Effector memory CD4-positive, alpha-beta T cell (primary cell): ENCODE measurements around the gene WDFY1.
"Not testable (repeated sequence)": the region's sequence is repeated elsewhere in the genome, so short reads cannot be mapped to it uniquely, and the experiment has no call there.

Experiments
- DNase-seq, 3 donors: peaks; one replicate each; pipeline ENCODE4 v3.0.0-alpha.2; 2020
- H3K27ac ChIP-seq: 2 replicates; pipeline ENCODE4 v1.7.0; 2013; ENCODE audit warnings: mild to moderate bottlenecking, low read length, moderate library complexity; ENCODE audit not compliant: insufficient read depth, poor library complexity, severe bottlenecking
- H3K27me3 ChIP-seq: replicated peaks from 2 replicates; pipeline ENCODE4 v1.7.0; 2013; ENCODE audit warnings: mild to moderate bottlenecking, low read length; ENCODE audit not compliant: insufficient read depth, control insufficient read depth, poor library complexity, severe bottlenecking
- H3K36me3 ChIP-seq: 2 replicates; pipeline ENCODE4 v1.7.0; 2013; ENCODE audit warnings: mild to moderate bottlenecking, low read length, moderate library complexity; ENCODE audit not compliant: control insufficient read depth, insufficient read depth
- H3K4me1 ChIP-seq: 2 replicates; pipeline ENCODE4 v1.7.0; 2013; ENCODE audit warnings: low read length, mild to moderate bottlenecking; ENCODE audit not compliant: control insufficient read depth, insufficient read depth, poor library complexity, severe bottlenecking
- H3K4me3 ChIP-seq: 2 replicates; pipeline ENCODE4 v1.7.0; 2013; ENCODE audit warnings: low read length, low read depth, mild to moderate bottlenecking; ENCODE audit not compliant: insufficient read depth, poor library complexity, severe bottlenecking
- H3K9me3 ChIP-seq: 2 replicates; pipeline ENCODE4 v1.7.0; 2013; ENCODE audit warnings: mild to moderate bottlenecking, low read length, moderate library complexity; ENCODE audit not compliant: control insufficient read depth

Gene WDFY1

GRCh38 chr2:223884399-223884798, 60.7 kb downstream of the WDFY1 start:
- H3K36me3 ChIP-seq, result peaks cover 21% of the 10 kb centered on the region
- H3K27me3 ChIP-seq, result no peaks in the 10 kb centered on the region
- no peak overlapping the region for H3K27ac ChIP-seq
- DNase-seq, result no peak
- H3K4me3 ChIP-seq, result no peak overlapping the region
- H3K9me3 ChIP-seq, result no peaks in the 10 kb centered on the region
- no peaks in the 10 kb centered on the region for H3K4me1 ChIP-seq

GRCh38 chr2:223882715-223883114, 62.4 kb downstream of the WDFY1 start:
- no peak overlapping the region for H3K4me3 ChIP-seq
- H3K36me3 ChIP-seq, result peaks cover 31% of the 10 kb centered on the region
- no peak for DNase-seq
- no peaks in the 10 kb centered on the region for H3K27me3 ChIP-seq
- H3K27ac ChIP-seq, result no peak overlapping the region
- no peaks in the 10 kb centered on the region for H3K4me1 ChIP-seq
- H3K9me3 ChIP-seq, result no peaks in the 10 kb centered on the region

DNA sequence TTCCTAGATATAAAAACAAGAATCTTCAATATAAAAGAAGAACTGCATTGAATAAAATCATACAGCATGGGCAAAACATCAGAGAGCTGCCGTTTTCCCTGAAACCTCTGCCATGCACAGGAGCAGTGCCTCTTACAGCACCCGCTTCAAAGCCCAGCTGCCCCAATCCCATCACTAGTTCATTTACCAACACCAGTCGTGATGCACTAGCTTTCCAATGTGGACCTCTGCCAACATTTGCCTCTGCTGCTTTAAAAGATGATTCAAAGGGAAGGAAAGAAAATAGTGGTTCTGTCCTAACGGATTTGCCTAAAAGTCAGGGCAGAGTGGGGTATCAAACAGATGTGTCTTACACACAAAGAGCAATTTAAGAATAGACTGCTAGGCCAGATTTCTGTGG, 64.3 kb downstream of the WDFY1 start:
- Histone ChIP-seq H3K36me3 (peaks cover 33% of the 10 kb centered on the region), H3K4me3 (no peak overlapping the region), H3K27me3 (no peaks in the 10 kb centered on the region), H3K4me1 (no peaks in the 10 kb centered on the region), H3K9me3 (no peaks in the 10 kb centered on the region), H3K27ac (no peak overlapping the region)
- DNase-seq, result no peak

- Histone ChIP-seq H3K4me3 (no peak overlapping the region), H3K27ac (no peak overlapping the region), H3K9me3 (no peaks in the 10 kb centered on the region), H3K36me3 (peaks cover 31% of the 10 kb centered on the region), H3K27me3 (no peaks in the 10 kb centered on the region), H3K4me1 (no peaks in the 10 kb centered on the region)
- DNase-seq, result no peak
Measured at GRCh38 chr2:223877721-223878410, 67.3 kb downstream of the WDFY1 start.

- Histone ChIP-seq H3K4me1 (no peaks in the 10 kb centered on the region), H3K27ac (no peak overlapping the region), H3K27me3 (no peaks in the 10 kb centered on the region), H3K9me3 (no peaks in the 10 kb centered on the region), H3K4me3 (no peak overlapping the region), H3K36me3 (peaks cover 15% of the 10 kb centered on the region)
- no peak for DNase-seq
Measured at GRCh38 chr2:223873672-223874071, 71.5 kb downstream of the WDFY1 start.

DNA sequence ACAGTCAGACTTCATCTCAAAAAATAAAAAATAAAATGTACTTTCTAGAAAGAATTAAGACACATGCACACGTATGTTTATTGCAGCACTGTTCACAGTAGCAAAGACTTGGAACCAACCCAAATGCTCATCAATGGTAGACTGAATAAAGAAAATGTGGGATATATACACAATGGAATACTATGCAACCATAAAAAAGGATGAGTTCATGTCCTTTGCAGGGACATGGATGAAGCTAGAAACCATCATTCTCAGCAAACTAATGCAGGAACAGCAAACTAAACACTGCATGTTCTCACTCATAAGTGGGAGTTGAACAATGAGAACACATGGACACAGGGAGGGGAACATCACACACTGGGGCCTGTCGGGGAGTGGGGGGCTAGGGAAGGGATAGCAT, 72.4 kb downstream of the WDFY1 start:
- H3K27ac ChIP-seq, H3K4me3 ChIP-seq, H3K4me1 ChIP-seq, DNase-seq, H3K36me3 ChIP-seq, H3K27me3 ChIP-seq, H3K9me3 ChIP-seq: not testable (repeated sequence)

- not testable (repeated sequence) for H3K4me3 ChIP-seq, H3K4me1 ChIP-seq, DNase-seq, H3K27ac ChIP-seq, H3K36me3 ChIP-seq, H3K9me3 ChIP-seq, H3K27me3 ChIP-seq
Measured at GRCh38 chr2:223871661-223872060, 73.5 kb downstream of the WDFY1 start.

- Histone ChIP-seq H3K36me3 (peaks cover 3% of the 10 kb centered on the region), H3K9me3 (no peaks in the 10 kb centered on the region), H3K4me3 (no peak overlapping the region), H3K27me3 (no peaks in the 10 kb centered on the region), H3K27ac (no peak overlapping the region), H3K4me1 (no peaks in the 10 kb centered on the region)
- DNase-seq, result no peak
Measured at GRCh38 chr2:223870840-223871611, 74.1 kb downstream of the WDFY1 start.

DNA sequence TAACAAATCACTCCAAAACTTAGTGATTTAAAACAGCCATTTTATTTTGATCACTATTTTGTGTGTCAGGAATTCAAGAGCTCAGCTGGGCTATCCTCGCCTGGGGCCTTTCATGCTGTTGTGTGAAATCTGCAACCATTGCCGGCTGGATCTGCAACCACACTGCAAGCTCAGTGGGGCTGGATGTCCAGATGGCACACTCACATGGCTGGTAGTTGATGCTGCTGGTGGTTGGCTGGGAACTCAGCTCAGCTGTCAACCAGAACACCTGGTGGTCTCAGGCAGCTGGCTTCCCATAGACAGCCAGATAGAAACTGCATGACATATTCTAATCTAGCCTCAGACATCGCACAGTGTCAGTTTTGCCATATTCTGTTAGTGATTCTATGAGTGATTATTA, 77.1 kb downstream of the WDFY1 start:
- H3K4me3 ChIP-seq, result no peak overlapping the region
- no peaks in the 10 kb centered on the region for H3K36me3 ChIP-seq
- DNase-seq, result no peak
- no peaks in the 10 kb centered on the region for H3K27me3 ChIP-seq
- H3K9me3 ChIP-seq, result no peaks in the 10 kb centered on the region
- H3K4me1 ChIP-seq, result peaks cover 6% of the 10 kb centered on the region
- H3K27ac ChIP-seq, result no peak overlapping the region

DNA sequence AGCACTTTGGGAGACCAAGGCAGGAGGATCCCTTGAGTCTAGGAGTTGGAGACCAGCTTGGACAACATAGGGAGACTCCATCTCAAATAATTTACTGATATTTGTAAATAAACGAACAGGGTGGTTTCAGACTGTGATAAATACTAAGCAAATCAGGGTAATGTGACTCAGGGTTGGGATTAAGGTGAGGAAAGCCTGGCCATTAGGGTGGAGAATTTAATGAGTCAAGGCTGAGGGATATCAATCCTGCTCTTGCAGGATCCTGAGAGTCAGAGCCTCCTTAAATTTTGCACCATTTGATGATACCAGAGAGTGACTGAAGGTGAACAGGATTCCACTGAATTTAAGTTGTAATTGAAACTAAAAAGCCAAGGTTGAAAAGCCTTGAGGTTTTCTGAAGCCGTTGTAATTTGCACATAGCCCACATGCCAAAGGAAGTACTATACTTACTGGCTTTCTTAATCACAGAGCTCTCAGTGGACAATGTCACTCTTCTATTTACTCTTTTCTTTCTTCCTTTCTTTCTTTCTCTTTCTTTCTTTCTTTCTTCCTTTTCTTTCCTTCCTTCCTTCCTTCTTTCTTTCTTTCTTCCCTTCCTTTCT, 79.1 kb downstream of the WDFY1 start:
- Histone ChIP-seq H3K4me1 (peaks cover 6% of the 10 kb centered on the region), H3K4me3 (no peak overlapping the region), H3K27me3 (no peaks in the 10 kb centered on the region), H3K36me3 (no peaks in the 10 kb centered on the region), H3K9me3 (no peaks in the 10 kb centered on the region), H3K27ac (no peak overlapping the region)
- no peak for DNase-seq
